ENCODE measurements around the gene SYT11. TPM values are rescaled to one million over a fixed set of nuclear protein-coding genes. Genes with fewer than 3 reads are reported as not detected.

Gene SYT11
- total RNA-seq, 4 donors from 2014 or later: 0.87 to 5.3 (median 2.7) TPM

DNA sequence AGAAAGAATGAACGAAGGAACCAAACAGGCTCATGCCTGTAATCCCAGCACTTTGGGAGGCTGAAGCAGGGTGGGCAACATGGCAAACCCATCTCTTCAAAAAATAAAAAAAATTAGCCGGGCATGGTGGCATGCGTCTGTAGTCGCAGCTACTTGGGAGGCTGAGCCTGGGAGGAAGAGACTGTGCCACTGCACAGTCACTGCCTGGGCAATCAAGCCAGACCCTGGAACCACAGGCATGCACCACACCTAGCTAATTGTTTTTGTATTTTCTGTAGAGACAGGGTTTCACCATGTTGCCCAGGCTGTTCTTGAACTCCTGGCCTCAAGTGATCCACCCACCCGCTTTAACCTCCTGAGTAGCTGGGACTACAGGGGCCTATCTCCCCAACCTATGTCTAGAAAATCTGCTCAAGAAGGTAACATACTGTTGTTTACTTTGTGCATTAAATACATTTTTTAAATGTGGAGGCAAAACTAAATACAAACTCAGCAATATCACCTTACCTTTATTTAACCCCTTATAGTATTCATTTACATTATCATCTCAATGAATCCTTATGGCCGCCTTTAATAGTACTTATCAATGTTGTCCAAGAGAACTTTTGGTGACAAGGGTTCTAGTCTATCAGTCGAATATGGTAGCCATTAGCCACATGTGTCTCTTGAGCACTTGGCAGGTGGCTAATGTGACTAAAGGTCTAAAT is 72.1 kb downstream of the SYT11 start:
- Histone ChIP-seq H3K4me3 (peak overlapping the region in 2 of 4 donors; percentile 18 to 30), H3K4me1 (peaks cover 22 to 58% (median 41%) of the 10 kb centered on the region in 3 donors), H3K27ac (peak overlapping the region in 3 of 4 donors; percentile 13 to 98 (median 96)), H3K9me3 (no peaks in the 10 kb centered on the region), H3K36me3 (peaks cover 7 to 69% (median 33%) of the 10 kb centered on the region in 3 donors), H3K27me3 (no peaks in the 10 kb centered on the region)
- DNase-seq: no peak
- intact Hi-C loops (cut with DNase I): loop anchor here (10.0 kb wide), 1 partner anchor 123 kb away; the partner anchor contains the start of genes LAMTOR2 and UBQLN4
- 64 to 77% methylated on average over 7 of the region's 7 CpGs for WGBS, 2 donors
- TF ChIP-seq POLR2A (IDR thresholded peaks at IDR 0.05): no peak
- TF ChIP-seq, protein P1, sequence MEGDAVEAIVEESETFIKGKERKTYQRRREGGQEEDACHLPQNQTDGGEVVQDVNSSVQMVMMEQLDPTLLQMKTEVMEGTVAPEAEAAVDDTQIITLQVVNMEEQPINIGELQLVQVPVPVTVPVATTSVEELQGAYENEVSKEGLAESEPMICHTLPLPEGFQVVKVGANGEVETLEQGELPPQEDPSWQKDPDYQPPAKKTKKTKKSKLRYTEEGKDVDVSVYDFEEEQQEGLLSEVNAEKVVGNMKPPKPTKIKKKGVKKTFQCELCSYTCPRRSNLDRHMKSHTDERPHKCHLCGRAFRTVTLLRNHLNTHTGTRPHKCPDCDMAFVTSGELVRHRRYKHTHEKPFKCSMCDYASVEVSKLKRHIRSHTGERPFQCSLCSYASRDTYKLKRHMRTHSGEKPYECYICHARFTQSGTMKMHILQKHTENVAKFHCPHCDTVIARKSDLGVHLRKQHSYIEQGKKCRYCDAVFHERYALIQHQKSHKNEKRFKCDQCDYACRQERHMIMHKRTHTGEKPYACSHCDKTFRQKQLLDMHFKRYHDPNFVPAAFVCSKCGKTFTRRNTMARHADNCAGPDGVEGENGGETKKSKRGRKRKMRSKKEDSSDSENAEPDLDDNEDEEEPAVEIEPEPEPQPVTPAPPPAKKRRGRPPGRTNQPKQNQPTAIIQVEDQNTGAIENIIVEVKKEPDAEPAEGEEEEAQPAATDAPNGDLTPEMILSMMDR (IDR thresholded peaks at IDR 0.05): no peak

DNA sequence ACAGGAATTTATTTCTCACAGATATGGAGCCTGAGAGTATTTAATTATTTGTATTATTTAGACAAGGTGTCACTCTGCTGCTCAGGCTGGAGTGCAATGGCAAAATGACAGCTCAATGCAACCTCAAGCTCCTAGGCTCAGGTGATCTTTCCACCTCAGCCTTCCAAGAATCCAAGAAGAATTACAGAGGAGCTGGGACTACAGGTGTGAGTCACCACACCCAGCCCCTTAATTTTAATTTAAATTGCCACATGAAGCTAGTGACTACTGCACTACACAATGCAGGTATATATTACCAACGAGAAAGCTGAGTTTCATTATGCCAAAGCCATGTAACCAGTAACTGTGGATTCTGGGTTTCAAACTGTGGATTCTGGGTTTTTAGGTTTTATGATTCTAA is 72.7 kb downstream of the SYT11 start:
- Histone ChIP-seq H3K27me3 (no peaks in the 10 kb centered on the region), H3K36me3 (peaks cover 2 to 63% (median 27%) of the 10 kb centered on the region in 3 donors), H3K4me1 (peaks cover 22 to 58% (median 41%) of the 10 kb centered on the region in 3 donors), H3K4me3 (no peak overlapping the region), H3K9me3 (no peaks in the 10 kb centered on the region), H3K27ac (peak overlapping the region in 3 of 4 donors; percentile 13 to 98 (median 96))
- TF ChIP-seq, protein P1 (IDR thresholded peaks at IDR 0.05): no peak
- TF ChIP-seq POLR2A (IDR thresholded peaks at IDR 0.05): no peak
- 22 to 26% methylated on average over 1 of the region's 1 CpG for WGBS, 2 donors
- intact Hi-C loops (cut with DNase I): loop anchor here (10.0 kb wide), 1 partner anchor 123 kb away; the partner anchor contains the start of genes LAMTOR2 and UBQLN4
- DNase-seq: no peak

DNA sequence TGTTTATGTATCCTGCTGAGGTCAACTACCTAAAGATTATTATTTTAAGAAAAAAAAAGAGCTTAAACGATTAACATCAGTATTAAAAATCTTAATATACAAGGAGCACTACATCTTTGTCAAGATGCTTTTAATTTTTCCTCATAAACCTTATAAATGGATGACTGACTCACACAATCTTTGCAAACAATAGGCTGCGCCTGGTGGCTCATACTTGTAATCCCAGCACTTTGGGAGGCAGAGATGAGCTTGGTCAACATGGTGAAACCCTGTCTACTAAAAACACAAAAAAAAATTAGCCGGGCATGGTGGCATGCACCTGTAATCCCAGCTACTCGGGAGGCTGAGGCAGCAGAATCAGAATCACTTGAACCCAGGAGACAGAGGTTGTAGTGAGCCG is 73.1 kb downstream of the SYT11 start:
- Histone ChIP-seq H3K27me3 (no peaks in the 10 kb centered on the region), H3K27ac (peak overlapping the region in 3 of 4 donors; percentile 93 to 98 (median 96)), H3K4me1 (peaks cover 22 to 58% (median 41%) of the 10 kb centered on the region in 3 donors), H3K9me3 (no peaks in the 10 kb centered on the region), H3K4me3 (peak overlapping the region in 2 of 4 donors; percentile 79 to 85), H3K36me3 (peaks cover 0 to 59% (median 26%) of the 10 kb centered on the region in 3 donors)
- no peak for TF ChIP-seq POLR2A (IDR thresholded peaks at IDR 0.05)
- TF ChIP-seq, protein P1 (IDR thresholded peaks at IDR 0.05): no peak
- intact Hi-C loops (cut with DNase I): loop anchor here (10.0 kb wide), 1 partner anchor 122 kb away; the partner anchor contains the start of genes LAMTOR2 and UBQLN4
- no peak for DNase-seq
- 46% methylated on average over 5 of the region's 5 CpGs for WGBS, 2 donors

DNA sequence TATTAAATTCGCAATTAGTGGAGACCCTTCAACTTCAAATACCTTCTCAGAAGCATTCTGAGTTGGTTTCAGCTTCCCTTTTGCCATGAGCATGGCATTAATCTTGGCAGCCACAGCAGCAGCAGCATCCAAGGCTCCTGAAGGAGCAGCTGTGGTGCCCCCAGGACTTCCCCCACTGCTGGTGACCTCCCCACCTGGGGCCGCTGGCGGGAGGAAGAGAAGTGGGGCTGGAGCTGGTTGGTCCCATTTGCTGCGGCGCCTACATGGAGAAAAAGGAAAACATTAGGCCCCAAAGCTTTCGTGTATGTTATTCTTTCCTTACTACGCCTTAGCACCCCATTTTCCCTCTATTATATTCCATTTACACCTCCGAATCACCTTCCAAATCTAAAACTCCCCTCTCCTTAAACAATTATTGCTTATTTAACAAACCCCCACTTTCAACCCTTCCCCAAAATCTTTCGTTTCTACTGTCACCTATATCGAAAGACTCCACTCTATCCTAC is 74.3 kb downstream of the SYT11 start:
- DNase-seq: no peak
- H3K4me1 ChIP-seq: peaks cover 22 to 66% (median 45%) of the 10 kb centered on the region in 3 donors
- no peaks in the 10 kb centered on the region for H3K9me3 ChIP-seq
- peak overlapping the region; percentile 48 to 98 (median 82) for H3K4me3 ChIP-seq
- 1 to 2% methylated on average over 10 of the region's 10 CpGs for WGBS, 2 donors
- intact Hi-C loops (cut with DNase I): loop anchor here (10.0 kb wide), 1 partner anchor 121 kb away; the partner anchor contains the start of genes LAMTOR2 and UBQLN4
- no peak for TF ChIP-seq POLR2A (IDR thresholded peaks at IDR 0.05)
- TF ChIP-seq, protein P1 (IDR thresholded peaks at IDR 0.05): no peak
- H3K36me3 ChIP-seq: peaks cover 0 to 48% (median 21%) of the 10 kb centered on the region in 3 donors
- H3K27me3 ChIP-seq: no peaks in the 10 kb centered on the region
- H3K27ac ChIP-seq: peak overlapping the region; percentile 93 to 98 (median 94)
